Raji (cell line): ENCODE data around the gene EFCAB11.

Experiments used
- POLR2A ChIP-seq: IDR thresholded peaks from 2 replicates; pipeline ENCODE4 v1.6.1; 2011; ENCODE audit warnings: low read depth, low read length, control low read depth; ENCODE audit not compliant: insufficient read depth

The EFCAB11 gene

DNA sequence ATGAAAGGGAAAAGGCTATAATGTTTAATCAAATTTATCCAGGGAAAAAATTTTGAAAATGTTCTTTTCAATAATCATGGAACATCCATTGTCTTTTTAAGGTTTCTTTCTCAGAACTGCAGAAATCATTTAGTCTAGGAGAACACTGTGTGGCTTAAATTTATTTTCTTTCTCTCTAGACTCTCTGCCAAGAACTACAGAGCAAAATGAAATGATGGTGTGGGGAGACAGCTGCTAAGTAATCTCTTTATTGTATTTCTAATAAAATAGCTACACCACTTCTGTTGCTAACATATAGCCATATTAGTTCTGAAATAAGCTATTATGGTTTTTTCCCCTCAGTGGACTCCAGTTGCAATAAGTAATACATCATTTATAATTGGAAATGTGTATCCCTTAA is 120.9 kb downstream of the EFCAB11 start:
- TF ChIP-seq POLR2A, result no peak

DNA sequence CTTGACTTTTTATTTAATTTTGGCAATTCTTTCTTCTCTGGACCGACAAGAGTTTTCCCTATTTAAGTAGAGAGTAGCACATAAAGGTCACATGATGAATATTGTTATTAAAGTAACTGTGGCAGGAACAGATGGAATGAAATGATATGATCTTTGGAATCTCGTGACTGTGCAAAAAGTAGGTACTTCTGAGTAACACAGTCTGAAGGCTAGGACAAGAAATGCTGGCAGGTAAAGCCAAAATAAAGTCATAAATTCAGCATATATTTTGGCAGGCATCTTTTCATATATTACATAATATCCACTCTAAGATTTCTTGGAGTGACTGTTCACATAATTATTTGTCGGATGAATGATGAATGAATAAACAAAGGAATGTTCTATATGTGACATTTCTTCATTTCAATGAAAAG is 121.4 kb downstream of the EFCAB11 start:
- TF ChIP-seq POLR2A, result no peak

DNA sequence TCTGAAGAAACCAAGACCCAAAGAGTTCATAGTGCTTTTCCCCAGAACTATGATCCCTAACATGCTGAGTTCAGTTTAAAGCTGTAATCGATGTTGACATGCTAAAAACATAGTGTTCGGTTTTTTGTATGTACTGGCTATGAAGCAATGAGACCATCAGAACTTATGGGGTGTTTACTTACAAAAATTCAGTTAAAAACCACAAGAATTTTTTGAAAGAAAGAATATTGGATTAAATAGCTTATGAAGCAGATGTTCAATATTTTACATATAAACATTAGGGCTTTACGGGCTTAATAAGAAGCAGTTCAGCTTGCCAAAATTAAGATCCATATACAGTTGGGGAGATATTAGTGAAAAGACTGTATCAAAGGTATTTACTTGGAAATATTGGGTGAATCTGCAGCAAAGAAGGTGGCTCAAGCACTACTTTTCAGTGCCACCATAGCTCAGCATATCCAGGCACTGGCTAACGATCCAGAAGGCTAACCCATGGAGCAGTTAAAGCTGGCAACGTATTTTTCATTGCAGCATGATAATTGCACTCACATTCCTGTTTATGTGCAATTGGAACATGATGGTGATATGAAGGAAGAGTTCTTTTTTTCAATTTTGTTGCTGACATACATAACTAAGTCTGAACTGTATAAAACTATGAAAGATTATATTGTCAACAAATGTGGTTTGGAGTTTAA is 125.9 kb downstream of the EFCAB11 start:
- TF ChIP-seq POLR2A, result no peak

DNA sequence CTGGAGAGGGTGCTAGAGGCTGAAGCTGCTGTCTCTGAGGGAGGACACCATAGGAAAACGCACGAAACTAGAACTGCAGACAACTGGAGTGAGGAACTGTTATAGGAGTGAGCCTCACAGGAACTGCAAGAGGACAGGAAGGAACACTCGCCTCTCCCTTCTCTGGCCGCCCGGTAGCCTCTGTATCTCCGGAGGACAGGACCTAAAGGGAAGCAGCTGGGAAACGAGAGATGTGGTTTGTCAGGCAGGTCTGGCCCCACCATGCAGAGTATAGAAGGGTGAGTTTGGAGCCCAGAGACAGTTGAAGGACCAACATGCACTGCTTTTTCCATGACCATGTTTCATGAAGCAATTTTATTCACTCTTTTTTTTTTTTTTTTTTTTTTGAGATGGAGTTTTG is 127.3 kb downstream of the EFCAB11 start:
- TF ChIP-seq POLR2A, result no peak

DNA sequence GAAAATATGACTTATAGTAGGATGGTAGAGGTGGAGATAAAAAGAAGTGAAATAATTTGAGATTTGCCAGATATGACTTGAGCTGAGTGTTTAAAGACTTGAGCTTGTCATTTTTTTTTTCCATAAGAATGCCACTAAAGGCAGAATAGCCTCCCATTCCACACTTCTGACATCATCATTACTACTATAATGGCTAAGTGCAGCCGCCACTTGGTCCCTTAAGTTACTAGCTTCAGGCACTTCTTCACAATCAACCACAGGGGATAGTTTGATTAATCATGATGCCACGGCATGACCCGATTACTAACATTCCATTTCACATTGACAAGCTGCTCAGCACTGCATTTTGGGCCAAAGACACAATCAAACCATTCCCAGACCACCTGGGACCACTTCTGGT is 127.9 kb downstream of the EFCAB11 start:
- no peak for TF ChIP-seq POLR2A

DNA sequence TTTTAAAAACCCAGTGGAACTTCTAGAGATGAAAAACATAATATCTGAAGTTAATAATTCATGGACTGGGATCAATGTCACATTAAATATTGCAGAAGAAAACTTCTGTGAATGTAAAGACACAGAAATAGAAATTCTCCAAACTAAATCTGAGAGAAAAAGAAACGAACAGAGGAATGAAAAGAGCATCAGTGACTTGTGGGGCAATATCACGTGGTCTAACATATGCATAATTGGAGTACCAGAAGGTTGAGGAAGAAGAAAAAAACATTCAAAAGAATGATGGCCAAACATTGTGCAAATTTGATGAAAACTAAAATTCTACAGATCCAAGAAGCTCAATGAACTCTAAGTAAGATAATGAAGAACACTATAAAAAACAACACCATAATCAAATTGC is 130.8 kb downstream of the EFCAB11 start:
- no peak for TF ChIP-seq POLR2A

DNA sequence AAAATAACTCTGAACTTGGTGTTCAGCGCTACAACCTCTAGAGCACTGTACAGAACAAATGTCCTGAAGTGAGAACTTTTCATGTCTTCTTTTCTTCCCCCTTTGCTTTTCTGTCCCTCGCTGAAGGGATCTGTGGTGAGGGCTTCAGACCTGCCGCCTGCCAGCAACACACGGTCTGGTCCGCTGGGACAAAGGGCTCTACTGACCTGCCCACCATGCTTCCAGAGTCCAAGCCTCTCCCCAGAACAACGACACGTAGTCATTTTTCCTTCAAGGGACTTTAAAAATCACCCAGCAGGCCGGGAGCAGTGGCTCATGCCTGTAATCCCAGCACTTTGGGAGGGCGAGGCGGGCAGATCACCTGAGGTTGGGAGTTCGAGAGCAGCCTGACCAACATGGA is 140.4 kb downstream of the EFCAB11 start:
- no peak for TF ChIP-seq POLR2A

DNA sequence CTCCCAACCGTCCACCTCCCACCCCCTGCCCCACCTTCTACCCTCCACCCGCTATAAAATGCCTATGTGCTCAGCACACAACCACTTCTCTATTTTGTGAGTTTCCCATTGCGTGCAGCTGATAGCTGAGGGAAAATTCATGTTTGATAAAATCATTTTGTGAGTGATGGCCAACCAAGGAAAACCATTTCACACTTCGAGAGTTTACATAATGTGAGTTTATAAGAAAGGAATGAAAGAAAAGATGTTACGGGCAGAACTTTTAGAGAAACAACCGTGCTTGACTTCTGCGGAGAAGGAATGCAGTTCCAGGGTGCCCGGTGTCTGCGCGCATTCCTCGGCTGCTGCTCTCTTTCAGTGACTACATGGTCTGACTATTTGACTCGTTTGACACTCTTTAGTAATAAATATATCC is 140.9 kb downstream of the EFCAB11 start:
- no peak for TF ChIP-seq POLR2A

DNA sequence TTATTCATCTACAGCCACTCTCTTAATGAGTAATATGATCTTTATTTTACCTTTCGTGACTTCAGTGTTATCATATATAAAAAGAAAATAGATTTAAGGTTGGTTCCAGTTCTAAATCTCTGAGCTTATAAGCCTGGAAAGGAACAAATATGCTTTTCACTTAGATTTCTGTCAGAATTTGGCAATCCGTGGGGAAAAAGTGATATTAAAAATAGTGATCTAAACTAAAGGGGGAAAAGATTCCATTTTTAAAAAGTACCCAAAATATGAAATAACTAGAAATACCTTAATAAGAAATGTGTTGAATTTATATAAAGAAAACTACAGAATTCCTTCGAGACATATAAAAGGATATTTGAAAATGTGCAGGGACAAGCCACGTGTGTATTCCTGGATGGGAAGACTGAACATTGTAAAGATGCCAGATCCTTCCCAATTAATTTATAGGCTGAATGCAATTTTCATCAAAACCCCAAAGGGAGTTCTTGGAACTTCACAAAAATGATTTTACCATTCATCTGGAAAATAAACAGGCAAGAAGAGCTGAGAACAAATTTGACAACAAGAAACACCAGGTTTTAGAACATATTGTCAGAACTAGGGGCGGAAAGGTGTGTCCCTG is 142.5 kb downstream of the EFCAB11 start:
- no peak for TF ChIP-seq POLR2A

DNA sequence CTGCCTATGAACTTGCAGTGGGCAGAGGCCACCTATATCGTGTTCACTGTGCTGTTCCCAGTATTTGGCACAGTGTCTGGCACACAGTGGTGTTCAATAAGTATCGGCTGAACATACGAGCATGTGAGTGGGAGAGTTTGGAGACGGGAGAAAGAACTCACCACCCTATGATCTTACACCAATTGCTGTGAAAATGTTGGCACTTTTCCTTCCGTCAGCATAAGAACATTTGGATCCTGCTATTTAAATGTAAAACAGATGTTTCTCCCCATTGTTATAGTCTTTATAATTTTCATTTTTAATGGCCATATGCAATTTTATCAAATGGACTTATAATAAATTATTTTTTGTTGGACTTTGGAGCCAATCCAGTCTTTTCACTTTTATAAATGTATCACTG is 144.4 kb downstream of the EFCAB11 start:
- TF ChIP-seq POLR2A, result no peak

DNA sequence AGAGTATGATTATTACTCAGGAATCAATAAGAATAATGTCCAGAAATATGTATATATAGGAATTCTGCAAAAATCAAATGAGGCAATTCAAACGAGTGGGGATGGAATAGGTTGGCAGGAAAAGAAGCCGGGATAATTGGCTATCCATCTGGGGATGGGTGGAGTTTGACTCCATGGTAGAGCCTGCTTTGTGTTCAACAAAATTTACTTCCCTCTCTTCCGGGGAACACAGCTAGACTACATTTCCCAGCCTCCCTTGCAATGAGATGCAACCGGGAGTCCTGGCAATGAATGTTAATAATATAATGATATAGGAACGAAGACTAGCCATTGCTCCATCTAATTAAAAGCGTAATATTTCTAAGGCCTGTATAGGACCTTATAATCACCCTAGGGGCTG is 146.6 kb downstream of the EFCAB11 start:
- no peak for TF ChIP-seq POLR2A

DNA sequence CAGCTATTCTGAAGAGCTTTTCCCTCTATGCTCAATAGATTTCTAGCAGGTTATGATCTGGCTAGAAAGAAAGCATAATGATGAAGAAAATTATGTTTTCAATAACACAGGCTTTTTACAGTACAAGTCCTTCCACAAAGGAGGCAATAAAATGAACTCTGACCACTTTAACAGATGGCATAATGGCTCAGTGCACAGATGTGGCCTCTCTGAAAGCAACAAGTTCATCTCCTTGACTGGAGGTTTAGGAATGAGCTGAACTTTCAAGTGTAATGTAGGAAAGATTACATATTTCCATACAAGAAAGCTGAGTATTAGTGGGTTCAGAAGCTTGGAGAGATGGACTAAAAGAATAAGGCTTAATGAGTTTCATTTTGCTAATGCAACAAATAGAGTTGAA is 147.4 kb downstream of the EFCAB11 start:
- no peak for TF ChIP-seq POLR2A

DNA sequence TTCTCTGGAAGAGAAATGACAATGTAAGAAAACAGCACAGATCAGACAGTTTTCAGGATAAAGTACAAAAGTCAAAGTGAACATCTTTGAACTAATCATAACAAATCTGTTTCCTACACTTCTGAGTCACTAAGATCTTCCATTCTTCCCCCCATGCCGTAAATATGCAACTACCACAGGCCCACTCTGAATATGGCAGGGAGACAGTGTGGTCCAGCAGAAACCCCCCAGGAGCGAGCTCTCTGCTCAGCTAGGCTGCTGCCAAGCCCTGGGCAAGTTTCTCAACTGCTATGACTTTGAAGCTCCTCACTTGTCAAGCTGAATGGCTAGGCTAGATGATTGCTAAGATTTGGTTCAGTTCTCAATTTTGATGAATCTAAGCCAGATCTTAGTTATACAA is 148.1 kb downstream of the EFCAB11 start:
- TF ChIP-seq POLR2A, result no peak

DNA sequence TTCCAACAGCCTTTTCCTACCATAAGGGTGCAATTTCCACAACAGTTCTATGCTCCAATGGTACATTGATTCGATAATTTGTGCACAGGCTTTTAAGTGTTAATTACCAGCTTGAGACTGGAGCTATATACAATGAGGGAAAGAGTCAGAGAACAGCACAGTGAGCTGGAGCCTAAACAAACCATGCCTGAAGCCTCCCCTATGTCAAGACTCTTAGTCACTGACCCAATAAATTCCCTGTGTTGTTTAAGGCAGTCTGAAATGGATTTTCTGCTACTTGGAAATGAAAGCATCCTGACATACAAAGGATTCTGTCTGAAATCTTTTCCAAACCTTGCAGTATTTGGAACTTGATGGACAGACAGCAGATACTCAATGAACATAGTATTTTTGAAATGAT is 149.0 kb downstream of the EFCAB11 start:
- TF ChIP-seq POLR2A, result no peak

DNA sequence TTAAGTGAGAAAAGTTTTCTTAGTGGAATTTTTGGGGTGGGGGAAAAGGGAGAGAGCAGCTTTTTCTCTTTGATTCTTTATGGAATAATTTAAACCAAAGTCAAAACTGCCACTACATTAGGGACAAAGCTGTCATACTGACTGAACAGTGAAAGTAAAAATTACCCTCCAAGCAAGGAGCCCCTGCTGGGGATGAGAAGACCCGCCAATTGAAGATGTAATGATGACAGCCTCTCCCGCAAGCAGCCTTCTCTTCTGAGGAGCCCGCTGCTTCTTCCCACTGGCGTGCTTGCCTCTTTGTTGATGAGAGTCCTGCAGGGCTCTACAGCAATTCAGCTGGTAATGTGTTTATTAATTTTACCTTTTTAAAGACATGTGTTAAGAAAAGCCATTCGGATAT is 151.0 kb downstream of the EFCAB11 start:
- TF ChIP-seq POLR2A, result no peak

DNA sequence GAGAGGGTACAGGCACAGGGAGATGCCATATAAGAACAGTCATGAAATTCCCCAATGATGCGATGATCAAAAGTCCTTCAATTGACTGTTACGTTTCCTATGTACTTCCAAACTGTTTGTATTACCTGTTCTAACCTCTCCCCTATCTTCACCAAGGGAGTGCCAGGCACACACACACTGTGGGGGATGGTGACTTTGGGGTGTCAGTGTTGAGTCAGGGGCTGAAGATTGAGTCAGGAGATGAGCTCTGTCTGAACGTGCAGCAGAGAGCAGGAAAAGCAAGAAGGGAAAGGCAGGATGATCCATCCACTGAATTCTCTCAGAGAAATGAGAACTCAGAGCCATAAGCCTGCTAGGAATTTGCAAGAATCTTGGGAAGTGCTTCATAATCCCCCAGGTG is 153.4 kb downstream of the EFCAB11 start:
- no peak for TF ChIP-seq POLR2A
